CD4-positive, alpha-beta T cell treated with Interleukin-2 at 100 ng/mL for 4 hours (primary cell): ENCODE data around the gene SERPINA4.

Source experiments
- DNase-seq: peaks from one replicate; pipeline ENCODE4 v3.0.0-alpha.2; 2020; ENCODE audit warnings: low spot score

The SERPINA4 gene, protein sequence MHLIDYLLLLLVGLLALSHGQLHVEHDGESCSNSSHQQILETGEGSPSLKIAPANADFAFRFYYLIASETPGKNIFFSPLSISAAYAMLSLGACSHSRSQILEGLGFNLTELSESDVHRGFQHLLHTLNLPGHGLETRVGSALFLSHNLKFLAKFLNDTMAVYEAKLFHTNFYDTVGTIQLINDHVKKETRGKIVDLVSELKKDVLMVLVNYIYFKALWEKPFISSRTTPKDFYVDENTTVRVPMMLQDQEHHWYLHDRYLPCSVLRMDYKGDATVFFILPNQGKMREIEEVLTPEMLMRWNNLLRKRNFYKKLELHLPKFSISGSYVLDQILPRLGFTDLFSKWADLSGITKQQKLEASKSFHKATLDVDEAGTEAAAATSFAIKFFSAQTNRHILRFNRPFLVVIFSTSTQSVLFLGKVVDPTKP

DNA sequence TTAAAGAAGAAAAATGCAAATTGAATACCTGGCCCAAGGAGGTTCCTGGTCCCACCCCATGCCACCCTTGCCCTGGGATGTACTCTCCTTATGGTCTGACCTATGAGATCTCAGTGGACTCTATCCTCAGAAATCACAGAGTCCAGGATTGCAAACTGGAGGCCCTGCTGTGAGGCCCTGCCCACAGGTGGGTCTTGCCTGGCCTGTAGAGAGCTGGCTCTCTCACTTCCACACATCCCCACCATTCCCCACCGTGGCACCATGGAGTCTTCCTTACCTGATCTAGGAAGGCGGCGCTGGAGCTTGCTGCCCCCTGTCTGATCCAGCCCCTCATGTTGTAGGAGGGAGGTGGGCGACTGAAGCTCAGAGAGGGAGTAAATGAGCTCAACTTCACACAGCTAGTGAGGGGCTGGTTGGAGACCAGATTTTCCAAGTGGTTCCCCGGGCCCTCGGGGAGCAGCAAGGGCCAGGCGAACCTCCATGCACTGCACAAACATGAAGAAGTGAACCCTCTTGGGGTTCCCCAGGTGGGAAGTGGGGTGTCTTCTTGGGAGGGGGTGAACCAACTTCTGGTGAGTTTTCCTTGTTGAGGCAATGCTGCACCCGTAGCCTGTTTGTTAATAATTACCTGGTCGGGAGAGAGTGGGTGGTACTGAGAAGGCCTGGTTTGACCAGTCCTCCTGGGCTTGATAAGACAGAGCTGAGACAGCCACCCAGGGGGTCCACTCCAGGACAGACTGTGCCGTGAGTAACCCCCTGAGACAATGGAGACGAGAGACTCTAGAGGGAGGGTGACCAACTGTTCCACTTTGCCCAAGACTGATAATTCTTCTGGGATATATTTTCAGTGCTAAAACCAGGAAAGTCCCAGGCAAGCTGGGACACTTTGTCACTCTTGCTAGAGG is at the start of gene SERPINA4:
Gene SERPINA4, plus strand, starts transcription at position 692 of the 905 bp plus-strand sequence. CDS start 2,041 bp downstream, outside the sequence.
- no peak for DNase-seq

DNA sequence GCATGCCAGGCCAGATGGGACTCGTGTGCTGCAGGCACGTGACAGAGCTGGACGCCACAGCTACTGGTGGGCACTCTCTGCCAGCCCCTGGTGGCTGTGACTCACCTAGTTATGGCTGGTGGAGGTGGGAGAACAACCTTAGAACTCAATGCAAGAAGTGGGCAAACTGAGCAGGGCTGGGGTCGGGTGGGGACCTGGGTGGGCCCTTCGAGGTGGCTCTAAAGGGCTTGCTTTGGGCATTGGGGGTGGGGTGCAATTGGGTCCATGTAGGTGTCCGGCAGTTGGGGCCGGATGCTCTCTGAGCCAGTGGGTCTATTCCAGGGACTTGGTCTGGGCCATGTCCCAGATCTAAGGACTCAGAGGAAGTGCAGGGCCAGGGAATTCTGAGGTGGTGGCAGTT is 46.9 kb upstream of the SERPINA4 start:
- no peak for DNase-seq

DNA sequence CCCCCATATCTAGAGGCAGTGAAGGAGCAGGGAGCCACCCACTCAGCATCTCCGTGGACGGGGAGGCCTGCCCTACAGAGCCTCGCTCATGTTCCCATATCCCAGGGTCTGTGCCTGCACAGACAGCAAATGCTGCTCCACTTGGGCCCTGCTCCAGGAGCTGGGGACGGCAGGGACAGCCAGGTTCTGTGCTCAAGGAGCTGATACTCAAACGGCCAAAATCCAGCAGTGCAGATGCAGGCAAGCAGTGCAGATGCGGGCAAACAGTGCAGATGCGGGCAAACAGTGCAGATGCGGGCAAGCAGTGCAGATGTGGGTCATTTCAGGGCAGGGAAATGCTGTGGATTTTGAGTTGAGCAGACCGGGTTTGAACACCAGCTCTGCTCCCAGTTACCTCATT is 45.8 kb upstream of the SERPINA4 start:
- no peak for DNase-seq

DNA sequence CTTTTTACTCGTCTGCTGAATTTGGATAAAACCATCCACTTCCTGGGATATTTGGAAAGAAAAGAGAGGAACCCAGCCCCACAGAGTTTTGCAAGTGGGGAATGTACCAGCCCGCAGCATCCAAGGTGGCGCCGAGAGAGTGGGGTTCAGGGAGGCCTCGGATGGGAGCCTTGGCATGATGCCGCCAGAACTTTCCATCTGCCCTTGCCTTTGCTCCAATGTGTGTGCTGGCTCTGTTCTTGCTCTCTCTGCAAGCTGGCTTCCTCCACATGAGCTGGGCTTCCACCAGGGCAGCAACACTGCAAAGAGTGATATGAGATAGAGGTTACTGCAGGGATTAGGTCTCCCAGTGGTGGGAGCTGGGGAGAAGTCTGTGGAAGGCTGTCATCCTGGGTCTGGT is 45.4 kb upstream of the SERPINA4 start:
- DNase-seq = no peak

DNA sequence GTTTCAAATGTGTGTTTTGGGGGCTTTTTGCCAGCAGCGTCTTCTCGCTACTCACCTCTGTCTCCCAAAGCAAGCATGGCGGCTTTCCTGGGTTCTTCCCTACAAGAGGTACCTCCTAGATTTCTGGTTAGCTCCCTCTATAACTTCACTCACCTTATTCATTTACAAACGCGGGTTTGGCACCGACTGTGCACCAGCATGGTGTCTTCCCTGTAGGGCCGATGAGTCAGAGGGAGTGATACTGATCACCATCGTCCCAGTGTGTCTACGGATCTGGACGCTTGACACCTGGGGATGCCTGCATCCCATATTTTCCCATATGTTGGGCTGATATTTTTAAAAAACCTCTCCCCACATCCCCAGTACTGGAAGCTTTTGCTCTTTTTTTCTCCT is 44.0 kb upstream of the SERPINA4 start:
- DNase-seq = no peak

DNA sequence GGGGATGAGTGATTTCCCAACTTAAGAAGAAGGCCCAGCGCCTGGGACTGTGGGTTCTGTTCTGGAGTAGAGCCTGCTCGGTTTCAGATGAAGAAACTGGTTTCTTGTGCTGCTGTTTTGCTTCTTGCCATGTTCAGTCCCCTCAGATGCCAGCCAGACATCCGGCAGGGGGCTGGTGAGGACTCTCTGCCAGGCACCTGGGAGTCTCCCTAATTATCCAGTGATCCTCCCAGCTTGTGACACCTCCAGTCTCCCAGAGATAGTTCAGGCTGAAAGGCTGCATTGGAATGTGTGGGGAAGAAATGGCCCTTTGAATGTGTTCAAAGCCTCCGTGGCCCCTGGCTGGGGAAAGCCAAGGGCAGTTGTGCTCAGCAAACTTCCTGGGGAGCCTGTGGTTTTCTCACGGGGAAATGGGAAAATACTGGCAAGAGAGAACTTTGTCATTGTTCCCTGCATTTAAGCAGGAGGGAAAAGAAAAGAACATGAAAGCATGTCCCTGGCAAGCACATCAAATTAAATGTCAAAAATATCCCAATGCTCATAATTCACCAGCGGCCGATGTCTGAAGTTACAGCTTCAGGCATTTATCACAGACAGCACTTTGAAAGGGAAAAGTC is 43.5 kb upstream of the SERPINA4 start:
- DNase-seq = no peak

DNA sequence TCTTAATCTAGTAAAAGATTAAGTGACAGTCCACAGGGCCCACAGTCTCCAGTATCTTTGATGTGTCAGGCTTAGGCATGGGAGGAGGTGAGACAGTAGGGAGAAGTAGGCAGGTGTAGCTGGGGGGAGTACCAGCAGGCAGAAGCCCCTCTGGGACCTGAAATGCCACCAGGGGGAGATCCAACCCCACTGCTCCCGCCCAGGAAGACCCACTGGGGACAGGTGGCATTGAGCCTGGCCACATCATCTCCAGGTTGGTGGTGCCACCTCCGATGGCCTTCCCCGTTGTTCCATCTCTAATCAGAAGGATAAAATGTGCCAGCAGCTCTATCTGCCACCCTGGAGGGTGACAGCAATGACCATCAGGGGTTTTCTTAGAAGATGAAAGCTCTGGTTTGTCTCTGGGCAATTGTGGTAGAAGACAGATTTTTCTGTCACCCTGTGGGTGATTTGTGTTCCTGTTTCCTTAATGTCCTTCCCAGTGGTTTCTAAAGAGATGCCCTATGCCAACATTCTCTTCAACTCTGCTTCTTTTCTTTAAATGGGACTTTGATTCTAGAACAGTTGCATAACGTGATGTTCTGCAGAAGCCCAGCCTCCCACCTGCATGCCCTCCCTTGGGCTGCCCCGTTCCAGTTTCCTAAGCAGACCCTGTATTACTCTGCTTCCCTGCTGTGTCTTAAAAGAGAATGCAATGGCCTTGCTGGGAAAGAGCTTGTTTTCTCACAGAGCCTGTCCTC is 39.7 kb upstream of the SERPINA4 start:
- no peak for DNase-seq

DNA sequence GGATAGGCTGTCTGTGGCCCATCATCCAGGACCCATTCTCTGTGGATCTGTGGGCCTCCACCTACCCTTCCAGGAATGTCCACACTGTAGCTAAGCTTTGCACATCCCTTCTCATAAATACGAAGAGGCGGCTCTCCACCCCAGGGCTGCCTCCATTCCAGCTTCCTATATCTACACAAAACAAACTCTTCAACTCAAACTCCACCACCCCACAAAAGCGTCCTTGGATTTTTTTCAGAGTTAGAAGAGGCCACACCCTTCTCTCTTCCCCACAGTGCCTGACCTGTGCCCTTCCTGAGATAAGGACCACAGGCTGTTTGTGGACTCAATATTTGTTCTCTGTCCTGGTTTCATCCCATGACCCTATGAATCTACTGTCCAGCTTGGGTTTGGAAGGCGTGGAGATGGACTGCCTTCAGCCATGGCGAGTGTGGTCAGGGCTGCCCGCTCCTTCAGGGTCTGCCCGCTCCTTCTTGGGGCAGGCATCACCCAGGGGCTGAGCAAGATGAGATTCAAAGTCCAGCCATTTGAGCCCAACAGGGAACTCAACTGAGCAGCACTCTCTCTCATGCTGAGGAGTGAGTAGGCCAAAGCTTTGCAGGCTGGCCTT is 39.0 kb upstream of the SERPINA4 start:
- no peak for DNase-seq

DNA sequence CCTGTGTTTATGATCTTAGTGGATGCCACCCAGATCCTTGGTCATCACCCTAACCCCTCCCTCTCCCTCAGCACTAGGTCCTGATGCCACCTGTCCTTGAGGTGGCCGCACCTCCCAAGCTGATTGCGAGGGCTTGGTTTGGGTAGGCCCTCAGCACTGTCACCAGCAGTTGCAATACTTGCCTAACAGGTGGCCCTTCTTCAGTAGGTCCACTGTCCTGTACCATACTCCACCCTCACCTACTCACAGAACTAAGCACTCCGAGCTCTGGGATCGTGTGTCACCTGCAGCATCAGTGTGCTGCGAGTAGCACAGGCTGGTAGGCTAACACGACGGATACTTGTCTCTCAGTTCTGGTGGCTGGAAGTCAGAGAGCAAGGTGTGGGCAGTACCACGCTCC is 38.0 kb upstream of the SERPINA4 start:
- DNase-seq = no peak

DNA sequence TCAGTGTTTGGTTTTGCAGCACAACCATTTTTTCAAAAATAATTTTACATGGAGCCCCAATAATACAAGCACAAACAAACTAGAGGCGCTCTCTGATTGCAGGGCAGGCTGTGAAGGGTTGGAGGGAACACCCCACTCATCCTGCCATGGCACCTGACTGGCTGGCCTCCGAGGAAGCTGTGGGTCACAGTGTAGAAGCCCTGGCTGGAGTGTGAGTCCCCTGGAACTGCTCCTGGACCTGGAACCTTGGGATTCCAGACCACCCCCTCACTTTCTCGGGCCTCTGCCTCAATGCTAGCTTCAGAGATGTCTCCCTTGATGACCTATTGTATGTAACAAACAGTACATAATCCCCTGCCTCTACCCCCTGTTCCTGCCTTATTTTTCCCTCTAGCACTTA is 37.1 kb upstream of the SERPINA4 start:
- no peak for DNase-seq

DNA sequence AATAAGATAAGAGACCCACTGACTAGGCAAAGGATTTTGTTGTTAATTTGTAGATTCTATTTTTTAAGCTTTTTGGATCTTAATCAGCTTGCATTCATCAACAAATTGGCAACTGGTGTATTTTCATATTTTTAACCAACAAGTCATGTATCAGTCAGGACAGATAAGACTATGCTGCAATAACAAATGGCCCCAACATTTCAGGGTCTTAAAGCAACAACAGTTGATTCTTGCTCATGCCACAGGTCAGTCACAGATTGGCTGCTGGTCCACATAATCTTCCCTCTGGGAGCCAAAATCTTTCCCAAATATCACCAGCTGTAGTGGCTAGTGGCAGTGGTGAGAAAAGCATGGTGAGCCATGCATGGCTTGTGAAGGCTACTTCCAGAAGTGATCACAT is 30.1 kb upstream of the SERPINA4 start:
- no peak for DNase-seq

DNA sequence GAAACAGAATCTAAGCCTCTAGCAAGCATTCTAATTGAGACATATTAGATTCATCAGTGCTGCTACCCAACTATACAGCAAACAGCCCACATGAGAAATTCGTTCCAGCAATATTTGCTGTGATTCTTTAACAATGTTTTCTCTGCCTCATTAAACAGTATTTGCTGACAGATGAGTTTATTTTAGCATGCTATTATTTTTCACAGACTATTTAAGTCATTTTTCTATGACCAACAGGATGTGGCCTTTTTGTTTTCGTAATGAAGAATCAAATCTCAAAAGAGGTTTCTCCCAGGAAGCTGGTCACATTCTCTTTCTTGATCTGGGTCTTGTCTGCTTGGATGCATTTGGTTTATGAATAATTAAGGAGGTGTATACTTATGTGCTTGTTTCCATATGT is 28.8 kb upstream of the SERPINA4 start:
- no peak for DNase-seq

DNA sequence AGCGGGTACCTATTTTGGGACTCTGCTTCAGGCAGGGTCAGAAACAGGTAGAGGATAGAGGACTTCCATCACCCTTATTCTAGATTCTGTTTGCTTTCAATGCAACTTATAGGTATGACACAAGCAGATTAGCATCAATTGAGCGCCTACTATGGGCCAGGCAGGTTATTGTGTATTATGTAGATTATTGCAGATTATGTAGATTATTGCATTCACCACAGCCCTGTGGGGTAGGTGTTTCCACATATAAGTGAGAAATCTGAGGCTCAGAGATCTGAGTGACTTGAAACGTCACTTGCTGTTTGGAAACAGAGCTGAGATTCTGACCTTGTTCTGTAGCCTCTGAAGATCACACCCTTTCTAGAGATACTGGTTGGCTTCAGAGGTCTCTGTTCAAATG is 25.7 kb upstream of the SERPINA4 start:
- no peak for DNase-seq

DNA sequence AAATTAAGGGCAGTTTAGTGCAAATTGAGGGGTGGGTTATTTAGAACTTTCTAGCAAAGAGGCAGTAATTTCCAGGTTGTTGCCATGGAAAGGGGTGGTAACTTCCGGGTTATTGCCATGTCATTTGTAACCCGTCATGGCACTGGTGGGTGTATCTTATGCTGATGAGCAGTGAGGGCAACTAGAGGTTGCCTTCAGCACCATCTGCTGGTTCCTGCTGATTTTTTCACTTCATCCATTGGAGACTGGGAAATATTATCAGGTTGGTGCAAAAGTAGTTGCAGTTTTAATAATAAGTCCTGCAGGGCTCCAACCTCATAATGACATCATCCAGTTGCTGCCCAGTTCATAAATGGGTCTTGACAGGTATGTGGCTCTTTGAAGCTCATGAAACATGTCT is 24.4 kb upstream of the SERPINA4 start:
- DNase-seq = no peak

DNA sequence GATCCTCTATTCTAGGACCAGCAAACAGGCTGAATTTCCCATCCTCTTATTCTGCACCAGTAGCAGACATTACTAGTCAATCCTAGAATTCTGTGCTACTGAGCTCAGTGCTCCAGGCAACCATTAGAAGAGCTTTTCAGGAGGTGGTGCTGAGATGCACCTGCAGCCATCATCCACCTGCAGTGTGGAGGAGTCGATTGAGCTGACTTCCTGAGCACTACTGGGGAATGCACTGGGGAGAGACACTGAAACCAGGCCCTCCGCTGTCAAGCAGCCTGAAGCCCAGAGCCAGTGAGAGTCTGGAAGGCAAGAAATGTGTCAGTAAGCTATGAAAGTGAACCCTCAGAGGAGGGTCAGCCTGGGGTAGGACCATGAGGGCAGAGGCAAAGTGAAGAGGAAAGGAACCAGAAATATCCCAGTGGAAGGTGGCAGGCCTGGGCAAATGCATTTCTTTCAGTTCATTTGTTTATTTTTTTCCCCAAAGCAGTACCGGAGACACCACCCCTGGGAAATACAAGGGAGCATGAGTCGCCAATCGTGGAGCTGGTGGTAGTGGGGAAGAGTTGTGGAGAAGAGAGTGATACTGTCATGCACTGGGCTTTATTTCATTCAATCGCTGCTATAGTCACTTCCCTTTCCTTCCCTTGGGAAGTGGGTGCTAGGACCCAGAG is 23.0 kb upstream of the SERPINA4 start:
- no peak for DNase-seq

DNA sequence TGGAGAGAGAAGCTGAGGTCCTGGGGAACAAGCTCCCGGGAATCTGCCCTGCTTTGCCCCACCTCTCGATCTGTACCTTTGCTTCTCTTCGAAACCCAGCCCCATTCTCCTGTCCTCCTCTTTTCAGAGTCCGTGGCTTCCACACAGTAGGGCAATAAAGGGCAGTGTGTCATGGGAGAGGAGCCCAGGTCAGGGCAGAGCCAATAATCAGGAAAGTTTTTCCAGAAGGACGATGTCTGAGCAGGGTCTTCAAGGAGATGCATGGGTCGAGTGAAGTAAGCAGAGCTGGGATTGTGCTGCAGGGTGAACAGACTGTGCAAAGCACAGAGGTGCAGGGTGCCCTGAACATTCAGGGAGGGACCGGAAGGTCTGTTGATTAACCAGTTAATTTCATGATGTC is 22.1 kb upstream of the SERPINA4 start:
- no peak for DNase-seq

DNA sequence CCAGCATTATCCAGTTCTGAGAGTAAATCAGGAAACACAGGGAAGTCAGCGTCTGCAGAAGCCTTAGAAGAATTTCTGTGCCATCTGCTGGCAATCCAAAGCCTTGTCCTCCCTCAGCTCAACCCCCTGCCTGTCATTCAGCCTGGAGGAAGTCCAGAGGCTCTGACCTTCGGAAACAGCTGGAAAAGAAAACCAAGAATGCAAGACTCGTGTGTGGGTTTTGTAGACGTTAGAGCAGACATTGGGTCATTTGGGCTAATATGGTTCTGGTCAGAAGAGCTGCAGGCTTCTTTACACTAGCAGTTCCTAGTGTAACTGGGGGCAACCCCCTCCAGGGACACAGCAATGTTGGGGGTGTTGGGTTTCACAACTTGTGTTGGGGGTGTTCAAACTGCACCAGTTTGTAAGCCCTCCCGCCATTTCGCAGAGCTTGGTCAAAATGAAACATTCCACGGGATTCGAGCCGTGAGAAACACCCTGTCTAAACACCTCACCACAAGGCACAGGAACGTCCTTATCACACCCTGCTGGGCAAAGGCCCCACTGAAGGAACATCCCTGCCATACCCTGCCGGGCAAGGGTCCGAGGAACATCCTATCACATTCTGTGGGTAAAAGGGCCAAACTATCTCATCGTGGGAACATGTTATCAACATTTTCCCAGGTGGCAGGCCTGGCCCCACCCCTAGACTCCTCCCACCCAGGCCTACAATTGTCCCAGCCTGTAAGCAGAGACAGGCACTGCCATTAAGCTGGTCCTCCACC is 21.0 kb upstream of the SERPINA4 start:
- DNase-seq = no peak

DNA sequence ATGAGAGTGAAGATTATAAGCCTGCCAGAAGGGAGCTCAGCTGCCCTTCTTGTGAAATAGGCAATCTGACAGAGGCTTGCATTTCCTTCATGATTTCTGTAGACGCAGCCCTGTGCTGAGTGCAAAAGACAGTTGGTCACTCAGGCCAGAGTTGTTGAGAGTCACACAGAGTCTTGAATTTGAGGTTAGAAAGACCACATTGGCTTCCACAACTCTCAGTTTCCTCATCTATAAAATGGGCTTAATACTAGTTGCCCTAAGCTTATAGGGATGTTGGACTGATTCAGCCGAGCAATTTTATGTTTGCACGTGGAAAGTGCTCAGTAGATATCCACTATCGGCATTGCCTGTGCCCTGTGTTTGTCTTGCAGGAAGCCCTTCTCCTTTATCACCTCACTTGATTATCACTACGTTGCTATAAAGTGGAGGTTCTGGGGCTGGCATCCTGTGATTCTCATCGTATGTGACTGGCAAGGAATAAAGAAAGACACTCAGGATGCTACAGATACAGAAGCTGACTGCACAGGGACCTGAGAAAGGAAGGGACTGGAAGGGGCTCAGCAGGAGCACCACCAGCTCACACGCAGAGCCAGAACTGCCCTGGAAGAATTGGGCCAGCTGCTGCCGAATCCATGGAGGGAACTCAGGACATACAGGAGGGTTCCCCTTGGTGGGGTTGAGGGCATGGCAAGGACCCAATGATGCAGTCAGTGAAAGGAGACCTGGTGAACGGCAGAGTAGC is 19.8 kb upstream of the SERPINA4 start:
- DNase-seq = no peak

DNA sequence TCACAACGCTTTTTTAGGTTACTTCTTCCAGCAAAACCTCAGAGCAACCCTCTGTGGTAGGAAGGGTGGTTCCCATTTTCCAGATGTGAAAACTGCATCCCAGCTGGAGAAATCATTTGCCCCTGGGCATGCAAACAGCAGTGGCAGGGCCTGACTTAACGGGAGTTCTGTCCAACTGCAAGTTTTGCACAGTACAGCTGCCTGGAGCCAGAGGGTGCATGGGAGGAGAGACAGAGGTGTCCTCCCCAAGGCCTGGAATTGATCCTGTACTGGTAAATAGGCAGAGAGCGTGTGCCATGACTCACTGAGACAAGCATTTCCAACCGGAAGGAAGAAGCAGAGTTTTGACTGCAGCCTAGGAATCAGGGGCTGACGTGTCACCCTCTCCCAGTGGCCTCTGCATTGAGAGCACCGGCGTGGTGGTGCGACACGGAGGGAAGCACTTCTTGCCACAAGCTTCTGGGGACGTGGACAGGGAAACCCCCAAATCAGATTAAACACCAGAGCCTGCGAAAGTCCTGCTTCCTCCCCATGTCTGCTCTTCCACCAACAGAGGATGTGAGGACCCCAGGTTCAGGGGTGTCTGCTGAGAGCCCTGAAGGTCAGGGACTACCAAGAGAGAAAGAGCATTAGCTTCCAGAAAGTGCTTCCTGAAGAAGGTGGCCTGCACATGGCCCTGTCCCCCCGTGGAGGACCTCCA is 19.0 kb upstream of the SERPINA4 start:
- DNase-seq = no peak
